Neural cell (in vitro differentiated cells): ENCODE results near the gene PRKG1. TPM values are rescaled to one million over a fixed set of nuclear protein-coding genes. Genes with fewer than 3 reads are reported as not detected.

Source experiments
- H2AFZ ChIP-seq: fragments of 200-600, 300-800 bp; sonication (generic), shearing (Covaris generic); 2 replicates; pipeline ENCODE4 v1.6.0; 2014; ENCODE audit warnings: low read depth, mild to moderate bottlenecking, antibody characterized with exemption, low read length, moderate library complexity
- H3F3A ChIP-seq: fragments of 200-600 bp; shearing (Covaris generic); 2 replicates; pipeline ENCODE4 v1.6.1; 2016; ENCODE audit warnings: mild to moderate bottlenecking, moderate library complexity, mixed read lengths, antibody characterized with exemption, low read length; ENCODE audit not compliant: insufficient read depth, poor library complexity, severe bottlenecking
- H3K27ac ChIP-seq: fragments of 200-600, 300-800 bp; sonication (generic), shearing (Covaris generic); 2 replicates; pipeline ENCODE4 v1.5.1; 2014; ENCODE audit warnings: mild to moderate bottlenecking, low read length, moderate library complexity
- H3K27me3 ChIP-seq: fragments of 300-800, 200-600 bp; sonication (generic), shearing (Covaris generic); 2 replicates; pipeline ENCODE4 v1.6.0; 2014; ENCODE audit warnings: mild to moderate bottlenecking, low read depth, low read length, moderate library complexity; ENCODE audit not compliant: insufficient read depth
- H3K36me3 ChIP-seq: fragments of 300-800, 200-600 bp; sonication (generic), shearing (Covaris generic); 2 replicates; pipeline ENCODE4 v1.5.1; 2014; ENCODE audit warnings: mild to moderate bottlenecking, antibody characterized with exemption, low read length, moderate library complexity; ENCODE audit not compliant: insufficient read depth
- H3K4me2 ChIP-seq: fragments of 300-800, 200-600 bp; sonication (generic), shearing (Covaris generic); 2 replicates; pipeline ENCODE4 v1.6.0; 2014; ENCODE audit warnings: mild to moderate bottlenecking, low read length
- H3K4me3 ChIP-seq: fragments of 300-800, 200-600 bp; sonication (generic), shearing (Covaris generic); 2 replicates; pipeline ENCODE4 v1.5.1; 2014; ENCODE audit warnings: mild to moderate bottlenecking, low read length, moderate library complexity
- H3K79me2 ChIP-seq: fragments of 200-600 bp; shearing (Covaris generic); replicated peaks from 2 replicates; pipeline ENCODE4 v1.6.0; 2014; ENCODE audit warnings: mild to moderate bottlenecking, low read length, moderate library complexity; ENCODE audit not compliant: insufficient read depth
- H3K9ac ChIP-seq: fragments of 300-800, 200-600 bp; sonication (generic), shearing (Covaris generic); 2 replicates; pipeline ENCODE4 v1.6.1; 2016; ENCODE audit warnings: mild to moderate bottlenecking, low read length, mixed read lengths
- H3K9me2 ChIP-seq: fragments of 200-600 bp; shearing (Covaris generic); 2 replicates; pipeline ENCODE4 v1.6.1; 2016; ENCODE audit warnings: mild to moderate bottlenecking, low read length, mixed read lengths; ENCODE audit not compliant: insufficient read depth
- H3K9me3 ChIP-seq: fragments of 200-600, 300-800 bp; sonication (generic), shearing (Covaris generic); 2 replicates; pipeline ENCODE4 v1.6.1; 2016; ENCODE audit warnings: mild to moderate bottlenecking, mixed run types, low read length, moderate library complexity, mixed read lengths
- H4K20me1 ChIP-seq: fragments of 200-600 bp; shearing (Covaris generic); 2 replicates; pipeline ENCODE4 v1.6.1; 2016; ENCODE audit warnings: mild to moderate bottlenecking, mixed run types; ENCODE audit not compliant: insufficient read depth
- CTCF ChIP-seq: fragments of 450-650 bp; IDR thresholded peaks from 2 replicates; pipeline ENCODE4 v1.5.1; 2014; ENCODE audit warnings: antibody characterized with exemption, mild to moderate bottlenecking, moderate library complexity; ENCODE audit not compliant: poor library complexity, severe bottlenecking
- EP300 ChIP-seq: fragments of 450-650 bp; conservative IDR thresholded peaks from 2 replicates; pipeline ENCODE4 v1.6.1; 2014; ENCODE audit warnings: antibody characterized with exemption, mild to moderate bottlenecking, moderate library complexity; ENCODE audit not compliant: poor library complexity, severe bottlenecking
- EZH2 ChIP-seq: fragments of 200-600, 300-800 bp; shearing (Covaris generic), sonication (generic); IDR thresholded peaks from 2 replicates; pipeline ENCODE4 v1.6.1; 2014; ENCODE audit warnings: antibody characterized with exemption, low read length, borderline replicate concordance, mild to moderate bottlenecking; ENCODE audit not compliant: insufficient read depth, poor library complexity, severe bottlenecking
- POLR2AphosphoS5 ChIP-seq: IDR thresholded peaks from 2 replicates; pipeline ENCODE4 v1.6.1; 2012
- RAD21 ChIP-seq: fragments of 450-650 bp; conservative IDR thresholded peaks from 2 replicates; pipeline ENCODE4 v1.6.1; 2014; ENCODE audit warnings: antibody characterized with exemption, mild to moderate bottlenecking, moderate library complexity
- REST ChIP-seq: IDR thresholded peaks from 2 replicates; pipeline ENCODE4 v1.6.1; 2012; ENCODE audit warnings: borderline replicate concordance
- SMC3 ChIP-seq: fragments of 450-650 bp; conservative IDR thresholded peaks from 2 replicates; pipeline ENCODE4 v1.6.1; 2014; ENCODE audit warnings: antibody characterized with exemption, mild to moderate bottlenecking, moderate library complexity; ENCODE audit not compliant: poor library complexity
- TAF1 ChIP-seq: IDR thresholded peaks from 2 replicates; pipeline ENCODE4 v1.6.1; 2012; ENCODE audit warnings: low read depth
- polyA plus RNA-seq: library from polyadenylated mRNA; depleted of rRNA; stranded (reverse); fragments of >200 nt; gene quantifications from 2 replicates; pipeline ENCODE4 v1.2.3, GENCODE V29; 2014

PRKG1 gene
- polyA plus RNA-seq, 1 donor from 2014 or later = 2.2 TPM

GRCh38 chr10:51903675-51904074 is 829.4 kb downstream of the PRKG1 start:
- Histone ChIP-seq H3K9me2 (no peaks in the 10 kb centered on the region), H3F3A (no peaks in the 10 kb centered on the region), H3K4me2 (no peak overlapping the region), H3K4me3 (no peak overlapping the region), H2AFZ (no peak overlapping the region), H3K9ac (no peak overlapping the region), H3K36me3 (no peaks in the 10 kb centered on the region), H3K27me3 (no peaks in the 10 kb centered on the region), H3K27ac (no peak overlapping the region), H4K20me1 (no peaks in the 10 kb centered on the region), H3K79me2 (no peaks in the 10 kb centered on the region), H3K9me3 (no peaks in the 10 kb centered on the region)
- no peak for TF ChIP-seq SMC3
- TF ChIP-seq CTCF = no peak
- TF ChIP-seq RAD21 = no peak
- no peak for TF ChIP-seq REST
- no peak for TF ChIP-seq POLR2AphosphoS5
- TF ChIP-seq EP300 = no peak

- no peaks in the 10 kb centered on the region for H3K9me3 ChIP-seq
- H3K4me2 ChIP-seq = no peak overlapping the region
- no peaks in the 10 kb centered on the region for H3K27me3 ChIP-seq
- H3K27ac ChIP-seq = no peak overlapping the region
- H3F3A ChIP-seq = no peaks in the 10 kb centered on the region
- no peak for TF ChIP-seq SMC3
- no peak for TF ChIP-seq TAF1
- TF ChIP-seq EZH2 = no peak
- no peak for TF ChIP-seq EP300
- no peak for TF ChIP-seq POLR2AphosphoS5
- no peak for TF ChIP-seq REST
- no peak for TF ChIP-seq RAD21
- no peak for TF ChIP-seq CTCF
- H4K20me1 ChIP-seq = no peaks in the 10 kb centered on the region
- no peak overlapping the region for H3K4me3 ChIP-seq
- H3K9me2 ChIP-seq = no peaks in the 10 kb centered on the region
- no peak overlapping the region for H2AFZ ChIP-seq
- H3K36me3 ChIP-seq = no peaks in the 10 kb centered on the region
- H3K79me2 ChIP-seq = no peaks in the 10 kb centered on the region
- no peak overlapping the region for H3K9ac ChIP-seq
Measured at GRCh38 chr10:51905032-51905431, 830.7 kb downstream of the PRKG1 start.
